Stimulated activated CD4-positive, alpha-beta T cell treated with anti-CD3 and anti-CD28 coated beads, TNF-alpha, amount 100 ng/mL, for 4 hours (primary cell): ENCODE measurements around the gene ARID1A.
"Not testable (repeated sequence)": the region's sequence is repeated elsewhere in the genome, so short reads cannot be mapped to it uniquely, and the experiment has no call there.

Experiments
- DNase-seq, 3 experiments: peaks; one replicate each; pipeline ENCODE4 v3.0.0-alpha.2; 2020; ENCODE audit warnings: low read depth in 3 of 3

The ARID1A gene

GRCh38 chr1:26697978-26698849 is 2.4 kb downstream of the ARID1A start:
- DNase-seq = peak in 1 of 3 experiments; percentile 32

GRCh38 chr1:26700711-26701110 is 4.9 kb downstream of the ARID1A start:
- DNase-seq = no peak

GRCh38 chr1:26701266-26701994 is 5.6 kb downstream of the ARID1A start:
- DNase-seq = no peak

- no peak for DNase-seq
Measured at GRCh38 chr1:26701995-26702679, 6.3 kb downstream of the ARID1A start.

- DNase-seq = no peak
Measured at GRCh38 chr1:26702680-26703038, 6.8 kb downstream of the ARID1A start.

GRCh38 chr1:26703478-26703877 is 7.7 kb downstream of the ARID1A start:
- no peak for DNase-seq

GRCh38 chr1:26704629-26705028 is 8.8 kb downstream of the ARID1A start:
- no peak for DNase-seq

- not testable (repeated sequence) for DNase-seq
Measured at GRCh38 chr1:26705227-26705626, 9.4 kb downstream of the ARID1A start.

- DNase-seq = no peak
Measured at GRCh38 chr1:26705788-26706311, 10.0 kb downstream of the ARID1A start.

- no peak for DNase-seq
Measured at GRCh38 chr1:26706315-26706714, 10.5 kb downstream of the ARID1A start.

- DNase-seq = no peak
Measured at GRCh38 chr1:26710811-26711210, 15.0 kb downstream of the ARID1A start.

GRCh38 chr1:26711777-26712176 is 16.0 kb downstream of the ARID1A start:
- DNase-seq = no peak

- DNase-seq = no peak
Measured at GRCh38 chr1:26717017-26717491, 21.2 kb downstream of the ARID1A start.

- no peak for DNase-seq
Measured at GRCh38 chr1:26719205-26719604, 23.4 kb downstream of the ARID1A start.

GRCh38 chr1:26721669-26722355 is 26.0 kb downstream of the ARID1A start:
- no peak for DNase-seq

GRCh38 chr1:26723013-26723991 is 27.5 kb downstream of the ARID1A start:
- peak in 2 of 3 experiments; percentile 20 to 21 for DNase-seq

- no peak for DNase-seq
Measured at GRCh38 chr1:26724118-26724517, 28.3 kb downstream of the ARID1A start.

- DNase-seq = no peak
Measured at GRCh38 chr1:26724926-26725325, 29.1 kb downstream of the ARID1A start.

GRCh38 chr1:26725904-26726303 is 30.1 kb downstream of the ARID1A start:
- not testable (repeated sequence) for DNase-seq

GRCh38 chr1:26726784-26727183 is 31.0 kb downstream of the ARID1A start:
- no peak for DNase-seq
